ENCODE results near the gene DLG2.
"Not testable (repeated sequence)": the region's sequence is repeated elsewhere in the genome, so short reads cannot be mapped to it uniquely, and the experiment has no call there.

DLG2 gene

GRCh38 chr11:85385111-85385510 is 242.0 kb downstream of the DLG2 start:
- H3K27ac ChIP-seq: no peak overlapping the region
- no peak for DNase-seq (ENCODE audit: low spot score)
- POLR2A ChIA-PET (ENCODE audit: low non-redundant PET): no interaction called here
- CTCF ChIA-PET: no interaction called here
- no peak for TF ChIP-seq CTCF (conservative IDR thresholded peaks at IDR 0.05; ENCODE audit: low read depth)

- no peak for TF ChIP-seq CTCF (conservative IDR thresholded peaks at IDR 0.05; ENCODE audit: low read depth)
- no peak overlapping the region for H3K27ac ChIP-seq
- DNase-seq (ENCODE audit: low spot score): no peak
- CTCF ChIA-PET: no interaction called here
- POLR2A ChIA-PET (ENCODE audit: low non-redundant PET): no interaction called here
These were observed 248.1 kb downstream of the DLG2 start for GRCh38 chr11:85379066-85379465.

GRCh38 chr11:85377901-85378300 is 249.2 kb downstream of the DLG2 start:
- CTCF ChIA-PET: interaction anchor here (1.0 kb wide), 1 partner anchor 10 kb away, joined by 3 read pairs; no protein-coding TSS in a partner anchor
- H3K27ac ChIP-seq: no peak overlapping the region
- TF ChIP-seq CTCF (conservative IDR thresholded peaks at IDR 0.05; ENCODE audit: low read depth): no peak
- POLR2A ChIA-PET (ENCODE audit: low non-redundant PET): no interaction called here
- no peak for DNase-seq (ENCODE audit: low spot score)

- DNase-seq (ENCODE audit: low spot score): no peak
- TF ChIP-seq CTCF (conservative IDR thresholded peaks at IDR 0.05; ENCODE audit: low read depth): no peak
- ChIA-PET POLR2A (ENCODE audit: low non-redundant PET) (no interaction called here), CTCF (no interaction called here)
- H3K27ac ChIP-seq: no peak overlapping the region
These were observed 267.3 kb downstream of the DLG2 start for GRCh38 chr11:85359859-85360258.

GRCh38 chr11:85355921-85356320 is 271.2 kb downstream of the DLG2 start:
- ChIA-PET POLR2A (ENCODE audit: low non-redundant PET) (no interaction called here), CTCF (no interaction called here)
- no peak for DNase-seq (ENCODE audit: low spot score)
- H3K27ac ChIP-seq: no peak overlapping the region
- TF ChIP-seq CTCF (conservative IDR thresholded peaks at IDR 0.05; ENCODE audit: low read depth): no peak

GRCh38 chr11:85349539-85349938 is 277.6 kb downstream of the DLG2 start:
- DNase-seq (ENCODE audit: low spot score); POLR2A ChIA-PET (ENCODE audit: low non-redundant PET); H3K27ac ChIP-seq; CTCF ChIA-PET: not testable (repeated sequence)

GRCh38 chr11:85348945-85349344 is 278.2 kb downstream of the DLG2 start:
- H3K27ac ChIP-seq: no peak overlapping the region
- POLR2A ChIA-PET (ENCODE audit: low non-redundant PET): no interaction called here
- DNase-seq (ENCODE audit: low spot score): no peak
- TF ChIP-seq CTCF (conservative IDR thresholded peaks at IDR 0.05; ENCODE audit: low read depth): no peak
- CTCF ChIA-PET: no interaction called here
